Adrenal gland (tissue), 12 donors: ENCODE measurements around the gene ZNF367. TPM values are rescaled to one million over a fixed set of nuclear protein-coding genes. Genes with fewer than 3 reads are reported as not detected.

ENCODE experiments used
- DNase-seq, 7 donors: peaks; one replicate each; pipeline ENCODE4 v3.0.0-alpha.2; 2019 to 2020
- H3K27ac ChIP-seq, 5 donors: fragments of 200-600 bp; sonication (generic) in 4 of 5; 1 replicate in 3 of 5; 2 replicates in 2 of 5; pipeline versions ENCODE4 v1.5.1 to v1.8.0; 2016 to 2020; ENCODE audit warnings: mild to moderate bottlenecking in 1 of 5
- H3K27me3 ChIP-seq: fragments of 200-600 bp; 2 replicates; pipeline ENCODE4 v1.8.0; 2021
- H3K36me3 ChIP-seq, 2 donors: fragments of 200-600 bp; replicated peaks in 1 of 2; 1 replicate in 1 of 2; 2 replicates in 1 of 2; pipeline versions ENCODE4 v1.5.1 to v1.8.0; 2018 to 2022
- H3K4me1 ChIP-seq, 2 donors: fragments of 200-600 bp; replicated peaks in 1 of 2; 1 replicate in 1 of 2; 2 replicates in 1 of 2; pipeline versions ENCODE4 v1.5.1 to v1.8.0; 2018 to 2021
- H3K4me3 ChIP-seq, 4 donors: fragments of 200-600 bp; sonication (generic) in 3 of 4; one replicate each; pipeline ENCODE4 v1.5.1; 2016 to 2018
- H3K9me3 ChIP-seq, 3 donors: fragments of 200-600 bp; sonication (generic) in 1 of 3; replicated peaks in 1 of 3; 1 replicate in 2 of 3; 2 replicates in 1 of 3; pipeline versions ENCODE4 v1.5.1 to v1.8.0; 2016 to 2021
- POLR2A ChIP-seq, 2 donors: fragments of 450-650 bp; IDR thresholded peaks; one replicate each; pipeline ENCODE4 v1.6.1; 2017; ENCODE audit warnings: antibody characterized with exemption in 2 of 2, mild to moderate bottlenecking in 2 of 2, moderate library complexity in 1 of 2
- WGBS, 4 donors: extraction: QIAGEN DNeasy Blood & Tissue Kit in 2 of 4; methylation state at CpG; one replicate each; pipeline versions ENCODE4 v1.1.5 to v1.1.7; 2013 to 2017; 5-methylcytosine and 5-hydroxymethylcytosine counted together
- intact Hi-C, 2 donors: fragments of 100-400 bp; cut with DNase I; formaldehyde crosslinking; loops; one replicate each; pipeline versions ENCODE4 v1.14.1 to v1.15.0; 2022 to 2023
- polyA plus RNA-seq, 3 donors: library from polyadenylated mRNA; stranded (reverse); fragments of 200-250 nt in 2 of 3; fragments of 350-450 nt in 1 of 3; fragmentation: Illumina TruSeq in 1 of 3; extraction: RNeasy Lipid Tissue Mini Kit (QIAGEN cat#74804) in 1 of 3; gene quantifications; one replicate each; pipeline ENCODE4 v1.2.3, GENCODE V29; 2013 to 2014
- total RNA-seq, 9 donors: library from RNA; depleted of rRNA in 4 of 9; stranded (reverse); fragments of >200 nt in 4 of 9; fragments of 120-200 nt in 1 of 9; fragmentation: NEBNext Ultra II Directional in 1 of 9; extraction: Animal tissue kit (Norgen Biotek cat#: 25700) in 1 of 9; gene quantifications; one replicate each; pipeline versions ENCODE4 v1.1.0 to v1.2.4, GENCODE V29; 2013 to 2023
- TF ChIP-seq, protein P1 (sequence below), 6 experiments: fragments of 450-650 bp in 4 of 6; fragments of 200-600 bp in 2 of 6; sonication (generic) in 1 of 6; IDR thresholded peaks; 1 replicate in 5 of 6; 2 replicates in 1 of 6; pipeline versions ENCODE4 v1.5.1 to v1.8.0; 2016 to 2021; ENCODE audit warnings: antibody characterized with exemption in 6 of 6, mild to moderate bottlenecking in 2 of 6, moderate library complexity in 1 of 6
- donor health status: healthy with polysubstance abuse.
- donor health status: Bipolar disorder and iron deficiency.
- donor health status: DM: yes; HTN: yes; CAD: no.
- donor health status: DM: no; HTN: no; CAD: no.
- donor health status: DM: no; HTN: no; CAD: no.
- donor health status: DM: yes; HTN: yes; CAD: no.

ZNF367 gene
- total and polyA plus RNA-seq, 12 donors: 0.24 to 5.4 (median 1.2) TPM

DNA sequence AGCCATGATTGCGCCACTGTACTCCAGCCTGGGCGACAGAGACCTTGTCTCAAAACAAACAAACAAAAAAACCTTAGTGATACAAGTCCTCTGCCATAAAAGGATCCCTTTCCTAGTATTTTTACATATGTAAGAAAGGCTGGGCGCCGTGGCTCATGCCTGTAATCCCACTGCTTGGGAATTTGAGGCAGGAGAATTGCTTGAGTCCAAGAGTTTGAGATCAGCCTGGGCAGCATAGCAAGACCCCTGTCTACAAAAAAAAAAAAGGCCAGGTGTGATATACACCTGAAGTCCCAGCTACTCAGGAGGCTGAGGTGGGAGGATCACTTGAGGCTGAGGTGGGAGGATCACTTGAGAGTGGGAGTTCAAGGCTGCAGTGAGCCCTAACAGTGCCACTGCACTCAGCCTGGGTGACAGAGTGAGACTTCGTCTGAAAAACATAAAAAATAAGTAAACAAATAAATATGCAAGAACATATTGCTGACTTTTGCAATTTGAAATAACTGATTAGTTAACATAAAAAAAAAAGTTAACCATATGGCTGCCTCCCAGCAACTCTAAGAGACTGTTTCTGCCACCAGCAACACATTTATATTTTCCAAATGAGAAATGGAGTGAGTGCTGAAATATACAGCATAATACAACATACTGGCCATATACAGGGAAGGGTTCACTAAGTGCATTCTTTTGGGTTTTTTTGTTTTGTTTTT, 6.9 kb downstream of the ZNF367 start:
- WGBS, 4 donors: 92 to 95% (median 93%) methylated on average over 5 of the region's 5 CpGs

DNA sequence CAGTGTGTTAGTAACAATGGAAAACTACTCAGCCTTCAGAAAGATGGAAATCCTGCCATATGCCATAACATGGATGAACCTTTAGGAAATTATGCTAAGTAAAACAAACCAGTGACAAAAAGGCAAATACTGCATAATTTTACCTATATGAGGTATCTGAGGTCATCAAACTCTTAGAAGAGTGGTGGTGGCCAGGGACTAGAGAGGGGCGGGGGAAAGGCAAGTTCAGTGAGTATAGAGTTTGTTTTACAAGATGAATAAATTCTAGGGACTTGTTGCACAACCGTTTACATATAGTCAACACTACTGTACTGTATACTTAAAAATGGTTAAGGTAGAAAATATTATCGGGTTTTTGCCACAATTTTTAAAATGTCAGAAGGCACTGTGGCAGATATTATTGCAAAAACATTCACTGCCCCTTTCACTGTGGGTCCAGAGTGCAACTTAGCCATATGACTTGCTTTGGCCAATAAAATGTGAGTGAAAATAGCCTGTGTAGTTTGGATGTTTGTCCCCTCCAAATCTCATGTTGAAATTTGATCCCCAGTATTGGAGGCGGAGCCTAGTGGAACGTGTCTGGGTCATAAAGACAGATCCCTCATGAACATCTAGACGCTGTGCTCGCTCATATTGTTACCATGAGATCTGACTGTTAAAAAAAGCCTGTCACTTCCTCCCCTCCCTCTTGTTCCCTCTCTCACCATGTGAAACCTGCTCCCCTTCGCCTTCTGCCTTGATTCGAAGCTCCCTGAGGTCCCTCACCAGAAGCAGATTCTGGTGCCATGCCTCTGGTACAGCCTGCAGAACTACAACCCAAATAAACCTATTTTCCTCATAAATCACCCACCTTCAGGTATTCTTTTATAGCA, 9.5 kb downstream of the ZNF367 start:
- no peak overlapping the region for H3K4me3 ChIP-seq
- no peaks in the 10 kb centered on the region for H3K36me3 ChIP-seq
- no peaks in the 10 kb centered on the region for H3K27me3 ChIP-seq
- no peak for TF ChIP-seq POLR2A (IDR thresholded peaks at IDR 0.05)
- TF ChIP-seq, protein P1, sequence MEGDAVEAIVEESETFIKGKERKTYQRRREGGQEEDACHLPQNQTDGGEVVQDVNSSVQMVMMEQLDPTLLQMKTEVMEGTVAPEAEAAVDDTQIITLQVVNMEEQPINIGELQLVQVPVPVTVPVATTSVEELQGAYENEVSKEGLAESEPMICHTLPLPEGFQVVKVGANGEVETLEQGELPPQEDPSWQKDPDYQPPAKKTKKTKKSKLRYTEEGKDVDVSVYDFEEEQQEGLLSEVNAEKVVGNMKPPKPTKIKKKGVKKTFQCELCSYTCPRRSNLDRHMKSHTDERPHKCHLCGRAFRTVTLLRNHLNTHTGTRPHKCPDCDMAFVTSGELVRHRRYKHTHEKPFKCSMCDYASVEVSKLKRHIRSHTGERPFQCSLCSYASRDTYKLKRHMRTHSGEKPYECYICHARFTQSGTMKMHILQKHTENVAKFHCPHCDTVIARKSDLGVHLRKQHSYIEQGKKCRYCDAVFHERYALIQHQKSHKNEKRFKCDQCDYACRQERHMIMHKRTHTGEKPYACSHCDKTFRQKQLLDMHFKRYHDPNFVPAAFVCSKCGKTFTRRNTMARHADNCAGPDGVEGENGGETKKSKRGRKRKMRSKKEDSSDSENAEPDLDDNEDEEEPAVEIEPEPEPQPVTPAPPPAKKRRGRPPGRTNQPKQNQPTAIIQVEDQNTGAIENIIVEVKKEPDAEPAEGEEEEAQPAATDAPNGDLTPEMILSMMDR (IDR thresholded peaks at IDR 0.05): no peak
- intact Hi-C loops: no loop called here
- H3K27ac ChIP-seq: no peak overlapping the region
- H3K9me3 ChIP-seq: no peaks in the 10 kb centered on the region
- 70 to 85% (median 80%) methylated on average over 9 of the region's 9 CpGs for WGBS, 4 donors
- no peaks in the 10 kb centered on the region for H3K4me1 ChIP-seq
- DNase-seq: no peak

More for the DNA sequence above, 6.9 kb downstream of the ZNF367 start:
- Histone ChIP-seq H3K4me1 (no peaks in the 10 kb centered on the region), H3K9me3 (no peaks in the 10 kb centered on the region), H3K27ac (no peak overlapping the region), H3K4me3 (no peak overlapping the region), H3K27me3 (no peaks in the 10 kb centered on the region), H3K36me3 (no peaks in the 10 kb centered on the region)
- intact Hi-C loops: no loop called here
- no peak for TF ChIP-seq POLR2A (IDR thresholded peaks at IDR 0.05)
- TF ChIP-seq, protein P1 (IDR thresholded peaks at IDR 0.05): no peak
- DNase-seq: no peak

DNA sequence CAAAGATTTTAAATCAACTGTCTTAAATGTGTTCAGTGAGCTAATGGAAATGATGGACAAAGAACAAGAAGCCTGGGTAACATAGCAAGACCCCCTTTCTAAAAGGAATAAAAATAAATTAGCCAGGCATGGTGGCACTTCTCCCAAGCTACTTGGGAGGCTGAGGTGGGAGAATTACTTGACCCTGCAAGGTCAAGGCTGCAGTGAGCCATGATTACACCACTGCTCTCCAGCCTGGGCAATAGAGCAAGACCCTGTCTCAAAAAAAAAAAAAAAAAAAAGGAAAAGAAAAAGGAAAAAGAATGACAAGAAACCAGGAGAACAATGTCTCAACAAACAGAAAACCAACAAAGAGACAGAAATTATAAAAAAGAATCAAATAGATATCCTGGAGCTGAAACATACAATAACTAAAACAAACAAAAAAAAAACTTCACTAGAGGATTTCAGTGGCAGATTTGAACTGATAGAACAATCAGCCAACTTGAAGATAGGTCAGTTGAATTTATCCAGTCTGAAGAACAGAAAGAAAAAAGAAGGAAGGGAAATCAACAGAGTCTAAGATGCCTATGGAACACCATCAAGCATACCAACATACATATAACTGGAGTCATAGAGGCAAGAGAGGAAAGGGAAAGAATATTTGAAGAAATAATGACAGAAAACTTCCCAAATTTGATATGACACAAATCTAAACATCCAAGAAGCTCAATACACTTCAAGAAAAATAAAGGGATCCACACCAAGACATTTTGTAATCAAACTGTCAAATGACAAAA, 17.8 kb downstream of the ZNF367 start:
- no peaks in the 10 kb centered on the region for H3K4me1 ChIP-seq
- no peak for DNase-seq
- no peak overlapping the region for H3K4me3 ChIP-seq
- no peak overlapping the region for H3K27ac ChIP-seq
- no peaks in the 10 kb centered on the region for H3K36me3 ChIP-seq
- H3K27me3 ChIP-seq: no peaks in the 10 kb centered on the region
- no peaks in the 10 kb centered on the region for H3K9me3 ChIP-seq
- no peak for TF ChIP-seq POLR2A (IDR thresholded peaks at IDR 0.05)
- TF ChIP-seq, protein P1 (IDR thresholded peaks at IDR 0.05): no peak
- intact Hi-C loops: no loop called here

DNA sequence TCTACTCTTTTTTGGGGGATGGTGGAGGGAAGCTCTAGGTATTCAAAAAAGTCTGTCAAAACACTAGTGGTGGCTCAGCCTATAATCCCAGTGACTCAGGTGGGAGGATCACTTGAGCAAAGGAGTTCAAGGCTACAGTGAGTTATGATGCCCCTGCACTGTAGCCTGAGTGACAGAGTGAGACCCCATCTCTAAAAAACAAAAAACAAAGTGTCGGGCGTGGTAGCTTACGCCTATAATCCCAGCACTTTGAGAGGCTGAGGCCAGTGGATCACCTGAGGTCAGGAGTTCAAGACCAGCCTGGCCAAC, 18.9 kb downstream of the ZNF367 start:
- H3K27ac ChIP-seq: no peak overlapping the region
- no peak for DNase-seq
- H3K36me3 ChIP-seq: no peaks in the 10 kb centered on the region
- H3K4me1 ChIP-seq: no peaks in the 10 kb centered on the region
- H3K4me3 ChIP-seq: no peak overlapping the region
- intact Hi-C loops: no loop called here
- H3K9me3 ChIP-seq: no peaks in the 10 kb centered on the region
- TF ChIP-seq, protein P1 (IDR thresholded peaks at IDR 0.05): no peak
- no peak for TF ChIP-seq POLR2A (IDR thresholded peaks at IDR 0.05)
- WGBS, 4 donors: 82 to 100% (median 92%) methylated on average over 3 of the region's 3 CpGs
- H3K27me3 ChIP-seq: no peaks in the 10 kb centered on the region
